GM23248 (cell line): ENCODE results near the gene MECR. TPM values are rescaled to one million over a fixed set of nuclear protein-coding genes. Genes with fewer than 3 reads are reported as not detected.
A peak's percentile ranks its signal among the peaks of the same experiment; 100 is the strongest.

Experiments used
- DNase-seq: peaks from one replicate; pipeline ENCODE4 v3.0.0-alpha.2; 2015
- H2AFZ ChIP-seq: fragments of 200-600 bp; sonication (generic); 2 replicates; pipeline ENCODE4 v1.6.1; 2016; ENCODE audit warnings: antibody characterized with exemption
- H3F3A ChIP-seq: fragments of 200-600 bp; sonication (generic); 2 replicates; pipeline ENCODE4 v1.6.1; 2016; ENCODE audit warnings: mild to moderate bottlenecking, antibody characterized with exemption, mixed run types; ENCODE audit not compliant: insufficient read depth
- H3K27ac ChIP-seq: fragments of 200-600 bp; sonication (generic); 2 replicates; pipeline ENCODE4 v1.5.1; 2016; ENCODE audit warnings: mild to moderate bottlenecking
- H3K27me3 ChIP-seq: fragments of 200-600 bp; sonication (generic); replicated peaks from 2 replicates; pipeline ENCODE4 v1.6.1; 2016; ENCODE audit warnings: mild to moderate bottlenecking; ENCODE audit not compliant: insufficient read depth
- H3K36me3 ChIP-seq: fragments of 200-600 bp; sonication (generic); 2 replicates; pipeline ENCODE4 v1.6.1; 2016; ENCODE audit warnings: low read depth, mild to moderate bottlenecking
- H3K4me1 ChIP-seq: fragments of 200-600 bp; sonication (generic); 2 replicates; pipeline ENCODE4 v1.6.1; 2016; ENCODE audit warnings: mild to moderate bottlenecking; ENCODE audit not compliant: insufficient read depth
- H3K4me2 ChIP-seq: fragments of 200-600 bp; sonication (generic); one replicate; pipeline ENCODE4 v1.6.1; 2016; ENCODE audit warnings: mild to moderate bottlenecking; ENCODE audit not compliant: unreplicated experiment
- H3K4me3 ChIP-seq: fragments of 200-600 bp; sonication (generic); 2 replicates; pipeline ENCODE4 v1.5.1; 2016; ENCODE audit warnings: mild to moderate bottlenecking
- H3K79me2 ChIP-seq: fragments of 200-600 bp; sonication (generic); 2 replicates; pipeline ENCODE4 v1.6.1; 2016; ENCODE audit warnings: mild to moderate bottlenecking; ENCODE audit not compliant: insufficient read depth
- H3K9ac ChIP-seq: fragments of 200-600 bp; sonication (generic); 2 replicates; pipeline ENCODE4 v1.6.1; 2016; ENCODE audit warnings: mild to moderate bottlenecking
- H3K9me2 ChIP-seq: fragments of 200-600 bp; sonication (generic); 2 replicates; pipeline ENCODE4 v1.6.1; 2016; ENCODE audit warnings: mixed run types, mild to moderate bottlenecking, moderate library complexity; ENCODE audit not compliant: insufficient read depth
- H3K9me3 ChIP-seq: fragments of 200-600 bp; sonication (generic); one replicate; pipeline ENCODE4 v1.6.1; 2017; ENCODE audit warnings: low read depth
- H4K20me1 ChIP-seq: fragments of 200-600 bp; sonication (generic); 2 replicates; pipeline ENCODE4 v1.6.0; 2016; ENCODE audit not compliant: insufficient read depth
- EZH2 ChIP-seq: fragments of 200-600 bp; sonication (generic); IDR thresholded peaks from 2 replicates; pipeline ENCODE4 v1.6.1; 2018; ENCODE audit warnings: antibody characterized with exemption, mild to moderate bottlenecking; ENCODE audit not compliant: insufficient read depth, poor library complexity, severe bottlenecking
- EZH2phosphoT487 ChIP-seq: fragments of 200-600 bp; sonication (generic); IDR thresholded peaks from 2 replicates; pipeline ENCODE4 v1.6.1; 2018; ENCODE audit warnings: antibody characterized with exemption, moderate library complexity, mild to moderate bottlenecking, low read depth; ENCODE audit not compliant: insufficient read depth
- WGBS, 2 experiments: methylation state at CpG; one replicate each; pipeline ENCODE4 v1.1.6; 2015 to 2017; ENCODE audit warnings: low lambda C conversion rate in 2 of 2, low coverage in 1 of 2; ENCODE audit errors: missing lambda C conversion rate in 2 of 2; 5-methylcytosine and 5-hydroxymethylcytosine counted together
- in situ Hi-C: fragments of 300-500 bp; cut with MboI; formaldehyde crosslinking; loops from 2 replicates; pipeline ENCODE4 v1.15.0; 2020
- polyA plus RNA-seq: library from polyadenylated mRNA; unstranded; fragments of >200 nt; fragmentation: Nextera tagmentation; extraction: Ambion mirVana; gene quantifications from 2 replicates; pipeline ENCODE4 v1.2.1, GENCODE V29; 2016
- total RNA-seq: library from RNA; depleted of rRNA; stranded (reverse); fragments of >200 nt; shearing (Covaris generic); gene quantifications from 2 replicates; pipeline ENCODE4 v1.2.3, GENCODE V29; 2014

The MECR gene
- total and polyA plus RNA-seq, 2 experiments from 2014 or later, result 19.1 to 43.3 TPM

DNA sequence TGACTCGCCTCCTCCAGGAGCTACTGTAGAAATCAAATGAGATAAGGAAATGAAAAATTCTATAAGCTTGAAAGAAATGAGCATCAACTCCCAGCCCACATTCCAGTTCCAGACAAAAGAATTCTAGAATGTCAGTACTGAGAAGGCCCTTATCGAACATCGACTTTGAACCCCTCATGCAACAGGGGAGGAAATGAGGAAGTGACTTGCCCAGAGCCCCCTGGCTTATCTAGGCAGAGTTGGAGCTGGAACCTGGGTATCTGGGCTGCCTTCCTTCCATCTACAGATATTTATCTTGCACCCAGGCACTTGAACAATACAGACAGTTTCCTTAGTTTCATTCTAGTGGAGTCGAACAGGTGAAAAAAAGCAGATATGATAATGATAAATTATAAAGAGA is 22.3 kb downstream of the MECR start:
- TF ChIP-seq EZH2phosphoT487, result no peak
- no peak for TF ChIP-seq EZH2

DNA sequence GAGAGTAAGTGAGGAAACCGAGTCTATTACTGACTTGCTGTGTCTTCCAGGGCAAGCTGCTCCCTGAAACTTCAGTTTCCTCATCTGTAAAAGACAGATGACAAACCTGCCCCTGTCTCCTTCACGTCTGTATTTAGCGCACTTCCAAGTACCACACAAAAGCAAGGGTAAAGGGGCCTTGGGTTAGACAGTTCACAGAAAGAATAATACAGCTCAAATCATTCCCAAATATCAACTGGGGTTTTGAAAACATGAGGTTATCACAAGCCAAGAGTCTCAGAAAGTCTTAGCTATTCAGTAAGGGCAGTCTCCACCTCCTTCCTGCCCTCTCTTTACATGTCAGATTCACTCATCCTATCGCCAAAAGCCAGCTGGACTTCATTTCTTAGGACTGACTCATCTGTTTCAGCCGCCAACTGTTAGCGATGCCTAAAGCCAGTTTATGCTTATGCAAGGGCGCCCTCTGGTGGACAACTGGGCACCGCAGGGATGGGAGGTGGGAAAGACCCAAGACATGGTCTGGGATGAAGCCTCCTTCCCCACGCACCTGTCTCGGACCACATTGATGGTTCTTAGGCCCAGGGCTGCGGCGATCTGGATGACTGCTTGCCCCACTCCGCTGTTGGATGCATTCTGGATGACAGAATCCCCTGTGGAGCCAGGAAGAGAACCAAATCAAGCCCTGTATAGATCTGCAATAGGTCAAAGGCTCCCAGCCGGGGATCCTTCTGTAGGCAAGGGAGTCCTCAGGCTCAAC is 28.0 kb downstream of the MECR start:
- Histone ChIP-seq H3K9me2 (no peaks in the 10 kb centered on the region), H3K4me3 (no peak overlapping the region), H3K79me2 (no peaks in the 10 kb centered on the region), H3K36me3 (peaks cover 10% of the 10 kb centered on the region; the same call in 1 of the 2 replicates), H3K9me3 (no peaks in the 10 kb centered on the region), H3K27ac (peak overlapping the region; percentile 78), H3K27me3 (no peaks in the 10 kb centered on the region), H3K4me1 (peaks cover 14% of the 10 kb centered on the region), H3K4me2 (peak overlapping the region; percentile 66), H2AFZ (peak overlapping the region; percentile 63), H3K9ac (peak overlapping the region; percentile 58), H3F3A (peaks cover 15% of the 10 kb centered on the region), H4K20me1 (no peaks in the 10 kb centered on the region)
- in situ Hi-C loops, result no loop called here
- peak; percentile 98 for DNase-seq
- WGBS, 2 experiments, result 8 to 9% methylated on average over 14 of the region's 14 CpGs
- TF ChIP-seq EZH2phosphoT487, result no peak
- TF ChIP-seq EZH2, result no peak

More for the DNA sequence above, 22.3 kb downstream of the MECR start:
- H3K27ac ChIP-seq, result no peak overlapping the region
- H3K79me2 ChIP-seq, result no peaks in the 10 kb centered on the region
- H3K9me3 ChIP-seq, result no peaks in the 10 kb centered on the region
- peaks cover 8% of the 10 kb centered on the region for H3K4me1 ChIP-seq
- WGBS, 2 experiments, result 98% methylated on average over 4 of the region's 4 CpGs
- no peak for DNase-seq
- H3K4me2 ChIP-seq, result no peak overlapping the region
- H3K9ac ChIP-seq, result no peak overlapping the region
- no peak overlapping the region for H3K4me3 ChIP-seq
- H3K9me2 ChIP-seq, result no peaks in the 10 kb centered on the region
- in situ Hi-C loops, result no loop called here
- H3F3A ChIP-seq, result no peaks in the 10 kb centered on the region
- H3K36me3 ChIP-seq, result 0 out of 2 replicates have a peak, but pooled peaks cover 10% of the 10 kb centered on the region
- no peaks in the 10 kb centered on the region for H3K27me3 ChIP-seq
- H4K20me1 ChIP-seq, result no peaks in the 10 kb centered on the region
- no peak overlapping the region for H2AFZ ChIP-seq

DNA sequence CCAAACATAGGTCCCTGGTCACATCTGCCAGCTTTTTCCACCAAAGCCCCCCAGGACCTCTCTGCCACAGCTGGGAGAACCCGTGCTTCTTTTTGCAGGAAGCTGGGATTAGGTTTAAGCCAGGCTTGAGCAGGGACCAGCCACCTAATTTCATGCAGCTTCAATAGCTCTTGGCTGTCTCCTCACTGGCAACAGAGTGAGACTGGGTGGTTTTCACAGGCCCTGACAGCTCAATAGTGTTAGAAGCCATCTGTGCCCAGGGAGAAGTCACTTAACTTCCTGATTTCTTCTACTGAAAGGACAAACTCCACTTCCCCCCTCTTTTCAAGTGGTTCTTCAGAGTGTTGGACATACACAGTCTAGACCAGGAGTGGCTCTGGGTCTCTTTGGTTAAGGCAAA is 28.7 kb downstream of the MECR start:
- H3K4me1 ChIP-seq, result peaks cover 21% of the 10 kb centered on the region
- no peak overlapping the region for H3K4me3 ChIP-seq
- H3K4me2 ChIP-seq, result peak overlapping the region; percentile 66
- no peaks in the 10 kb centered on the region for H3K27me3 ChIP-seq
- H4K20me1 ChIP-seq, result no peaks in the 10 kb centered on the region
- no peaks in the 10 kb centered on the region for H3K79me2 ChIP-seq
- H3K36me3 ChIP-seq, result peaks cover 10% of the 10 kb centered on the region; the same call in 1 of the 2 replicates
- H3K27ac ChIP-seq, result peak overlapping the region; percentile 78
- WGBS, 2 experiments, result 8 to 15% methylated on average over 1 of the region's 1 CpG
- no peak for TF ChIP-seq EZH2
- TF ChIP-seq EZH2phosphoT487, result no peak
- H2AFZ ChIP-seq, result peak overlapping the region; percentile 63
- DNase-seq, result peak; percentile 7
- H3K9me2 ChIP-seq, result no peaks in the 10 kb centered on the region
- peak overlapping the region; percentile 58 for H3K9ac ChIP-seq
- peaks cover 22% of the 10 kb centered on the region for H3F3A ChIP-seq
- in situ Hi-C loops, result no loop called here
- no peaks in the 10 kb centered on the region for H3K9me3 ChIP-seq

DNA sequence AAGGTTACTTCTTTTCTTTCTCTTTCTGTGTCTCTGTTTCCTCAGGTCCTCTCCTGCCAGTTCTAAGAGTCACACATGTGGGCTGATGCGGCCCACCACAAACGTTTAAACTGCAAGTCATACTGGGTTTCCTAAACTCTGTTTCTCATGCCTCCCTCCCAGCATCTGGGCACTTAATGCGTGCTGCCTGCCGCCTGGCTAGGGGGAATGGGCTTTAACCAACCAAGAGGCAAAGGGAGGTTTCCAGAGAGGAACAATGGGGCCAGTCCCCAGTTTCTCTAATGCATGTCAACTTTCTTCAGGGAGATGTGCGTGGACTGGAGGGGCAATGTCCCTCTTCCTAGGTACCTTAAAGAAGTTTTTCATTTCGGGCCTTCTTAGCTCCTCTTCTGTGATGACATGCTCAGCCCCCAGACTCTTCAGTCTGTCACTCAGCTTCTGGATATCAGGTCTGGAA is 29.1 kb downstream of the MECR start:
- H3K4me1 ChIP-seq, result peaks cover 25% of the 10 kb centered on the region
- H4K20me1 ChIP-seq, result no peaks in the 10 kb centered on the region
- H3K27ac ChIP-seq, result peak overlapping the region; percentile 78
- no peaks in the 10 kb centered on the region for H3K9me3 ChIP-seq
- H3K36me3 ChIP-seq, result peaks cover 10% of the 10 kb centered on the region; the same call in 1 of the 2 replicates
- in situ Hi-C loops, result no loop called here
- TF ChIP-seq EZH2, result no peak
- TF ChIP-seq EZH2phosphoT487, result no peak
- no peak overlapping the region for H3K4me3 ChIP-seq
- H3K9me2 ChIP-seq, result no peaks in the 10 kb centered on the region
- no peaks in the 10 kb centered on the region for H3K27me3 ChIP-seq
- peaks cover 24% of the 10 kb centered on the region for H3F3A ChIP-seq
- peak overlapping the region; percentile 63; the same call in 1 of the 2 replicates for H2AFZ ChIP-seq
- peak overlapping the region; percentile 66 for H3K4me2 ChIP-seq
- WGBS, 2 experiments, result 85 to 88% methylated on average over 6 of the region's 6 CpGs
- no peak for DNase-seq
- H3K79me2 ChIP-seq, result no peaks in the 10 kb centered on the region
- H3K9ac ChIP-seq, result 0 out of 2 replicates have a peak overlapping the region, but pooled peaks have one; percentile 58
